GM12892 (cell line): ENCODE data around the gene TIMM17B.

ENCODE experiments used
- DNase-seq: peaks from one replicate; pipeline ENCODE4 v3.0.0; 2011; ENCODE audit not compliant: insufficient read length
- FAIRE-seq: peaks from 2 replicates; lab custom pipeline; 2011; peaks lifted over from hg19 to GRCh38; lab: Jason Lieb, UNC
- POLR2A ChIP-seq: IDR thresholded peaks from 2 replicates; pipeline ENCODE4 v1.6.1; 2011; ENCODE audit warnings: low read depth, low read length, control low read depth
- POLR2AphosphoS5 ChIP-seq: IDR thresholded peaks from 2 replicates; pipeline ENCODE4 v1.6.1; 2011; ENCODE audit warnings: low read depth, low read length, control low read depth
- TAF1 ChIP-seq: IDR thresholded peaks from 2 replicates; pipeline ENCODE4 v1.6.1; 2011; ENCODE audit warnings: low read depth, mild to moderate bottlenecking, control low read depth, low read length, borderline replicate concordance

Gene TIMM17B

DNA sequence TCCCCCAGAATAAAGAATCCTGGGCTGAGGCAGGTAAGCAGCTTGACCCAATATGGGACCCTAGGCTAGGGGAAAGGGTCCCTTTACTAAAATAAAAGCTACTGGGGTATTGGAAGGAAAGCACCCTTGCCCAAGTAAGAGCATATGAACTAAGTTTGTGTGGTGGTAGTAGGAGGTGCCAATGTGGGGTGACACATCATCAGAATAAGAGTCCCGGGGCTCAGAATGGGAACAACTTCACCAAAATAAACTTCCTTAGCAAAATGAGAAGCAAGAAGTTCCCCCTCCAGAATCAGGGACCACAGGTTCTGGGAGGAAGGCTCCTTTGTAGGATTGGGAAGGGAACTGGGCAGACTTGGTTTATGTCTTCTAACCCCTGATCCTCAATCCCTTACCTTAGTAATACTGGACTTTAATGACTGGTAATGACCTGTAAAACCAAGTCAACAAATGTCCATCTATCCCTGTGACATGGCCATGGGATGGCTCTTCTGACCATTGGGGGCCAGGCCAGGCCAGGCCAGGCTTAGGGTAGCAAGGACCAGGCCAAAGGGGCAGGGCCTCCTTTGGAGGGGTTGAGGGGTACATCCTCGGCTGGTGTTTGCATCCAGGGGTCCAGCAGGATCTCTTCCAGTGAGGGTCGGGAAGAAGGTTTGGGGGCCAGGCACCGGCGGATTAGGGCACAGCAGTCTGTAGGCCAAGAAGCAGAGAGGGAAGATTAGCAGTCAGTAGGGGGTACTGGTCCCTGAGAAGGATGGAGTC, 16.2 kb upstream of the TIMM17B start:
- TF ChIP-seq POLR2AphosphoS5 = no peak
- no peak for TF ChIP-seq POLR2A
- TF ChIP-seq TAF1 = no peak
- no peak for DNase-seq
- no peak for FAIRE-seq

DNA sequence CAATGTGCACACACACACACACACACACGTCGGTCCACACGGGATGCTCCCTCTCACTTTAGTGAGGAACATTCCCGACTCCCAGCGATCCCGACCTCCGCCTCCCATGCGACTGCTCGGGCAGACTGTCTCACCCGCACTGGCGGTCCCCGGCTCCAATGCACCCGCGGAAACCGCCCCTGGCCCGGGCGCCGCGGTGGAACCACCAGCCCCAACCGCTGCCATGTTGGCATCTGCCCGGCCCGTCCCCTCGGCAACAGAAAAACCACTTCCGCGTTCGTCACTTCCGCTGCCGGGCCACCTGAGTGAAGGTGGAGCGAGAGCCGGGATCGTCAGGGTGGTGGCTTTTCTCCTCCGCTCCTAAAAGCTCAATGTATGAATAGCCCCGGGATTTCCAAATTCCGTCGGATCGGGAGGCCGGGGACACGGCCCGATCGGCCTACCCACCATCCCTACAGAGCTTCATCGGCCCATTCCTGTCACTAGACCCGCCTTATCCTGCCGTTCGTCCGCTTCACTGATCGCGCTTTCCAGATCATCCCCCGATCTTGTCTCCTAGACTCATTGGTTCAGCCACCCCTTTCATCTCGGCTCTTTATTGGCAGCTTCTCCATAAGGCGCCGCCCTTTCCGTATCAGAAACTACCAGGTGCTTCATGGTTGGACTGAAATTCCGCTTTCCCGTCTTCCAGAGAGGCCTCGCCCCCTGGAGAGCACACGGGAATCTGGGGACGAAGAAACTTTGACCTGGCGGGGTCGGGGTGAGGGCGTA, 14.0 kb upstream of the TIMM17B start, which contains the start of gene SLC35A2:
Gene SLC35A2 (minus strand): TSS at position 235 of the 771 bp plus-strand sequence. CDS start 10 bp downstream, at position 225.
- TF ChIP-seq TAF1 = 0 out of 2 replicates have a peak, but pooled peaks have one; percentile 6
- peak; percentile 87; the same call in 1 of the 2 replicates for TF ChIP-seq POLR2AphosphoS5
- TF ChIP-seq POLR2A = peak; percentile 71
- DNase-seq = peak; percentile 75
- peak; percentile 87 for FAIRE-seq

DNA sequence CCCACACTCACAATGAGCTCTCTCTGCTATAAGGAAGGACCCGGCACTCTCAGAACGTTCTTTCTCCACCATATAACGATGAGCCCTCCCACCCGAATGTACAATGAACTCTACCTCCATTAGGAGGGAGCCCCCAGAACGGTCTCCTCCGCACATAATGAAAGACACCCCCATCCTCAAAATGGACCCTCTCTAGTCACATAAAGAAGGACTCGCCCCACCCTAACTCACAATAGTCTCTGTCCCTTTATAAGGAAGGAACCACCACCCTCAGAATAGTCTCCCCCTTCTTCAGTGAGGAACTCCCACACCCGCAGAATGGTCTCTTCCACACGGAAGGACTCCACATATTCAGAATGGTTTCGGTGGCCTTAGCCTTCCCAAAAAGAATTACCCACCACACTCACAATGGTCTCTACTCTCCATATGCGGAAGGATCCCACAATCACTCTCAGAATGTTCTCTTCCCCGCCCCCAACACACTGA, 13.4 kb upstream of the TIMM17B start:
- no peak for DNase-seq
- peak; percentile 78 for FAIRE-seq
- no peak for TF ChIP-seq POLR2AphosphoS5
- no peak for TF ChIP-seq TAF1
- TF ChIP-seq POLR2A = no peak

DNA sequence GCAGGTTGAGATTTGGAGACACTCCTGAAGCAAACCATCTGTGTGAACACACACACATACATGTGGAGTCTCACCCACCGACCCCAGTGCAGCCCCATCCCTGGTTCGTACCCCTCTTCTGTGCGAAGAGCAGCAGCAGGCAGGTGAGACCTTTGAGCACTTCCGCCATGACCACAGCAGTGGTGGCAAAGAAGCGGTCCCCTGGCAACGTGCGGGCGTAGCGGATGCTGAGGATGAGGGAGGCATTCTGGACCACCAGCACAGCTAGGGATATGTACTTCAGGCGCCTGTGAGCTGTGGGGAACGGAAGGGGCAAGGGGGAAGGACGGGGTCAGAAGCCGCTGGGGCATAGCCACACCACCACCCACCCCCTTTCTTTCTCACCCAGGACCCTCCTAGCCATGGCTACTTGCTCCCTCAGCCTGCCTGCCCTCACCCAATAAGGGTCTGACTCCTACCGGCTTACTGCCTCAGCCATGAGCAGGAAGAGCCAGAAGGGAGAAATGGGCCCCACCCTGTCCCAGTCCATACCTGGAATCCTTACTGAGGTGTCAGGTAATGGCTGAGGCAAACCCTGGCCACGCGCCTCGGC, 12.2 kb upstream of the TIMM17B start:
- TF ChIP-seq POLR2A = no peak
- peak; percentile 31; the same call in 1 of the 2 replicates for TF ChIP-seq POLR2AphosphoS5
- FAIRE-seq = no peak
- no peak for DNase-seq

DNA sequence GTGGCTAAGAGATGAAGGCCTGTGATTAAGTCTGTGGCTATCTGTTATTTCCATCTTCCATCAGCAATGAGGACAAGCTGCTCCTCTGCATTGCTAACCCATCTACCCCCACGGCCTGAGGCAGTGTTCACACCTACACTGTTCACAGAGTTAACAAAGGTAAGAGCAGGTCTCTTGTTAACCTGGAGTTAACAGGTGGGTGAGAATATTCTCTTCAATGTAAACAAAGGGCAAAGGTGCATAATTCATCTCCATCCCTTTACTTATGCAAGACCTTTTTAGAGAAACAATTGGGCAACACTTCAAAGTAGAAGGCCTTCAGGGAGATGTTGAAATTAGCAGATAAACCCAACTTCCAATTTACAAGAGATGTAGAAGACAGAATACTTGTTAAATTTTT, 11.0 kb upstream of the TIMM17B start:
- FAIRE-seq (no peak), DNase-seq (no peak)
- no peak for TF ChIP-seq POLR2A
- TF ChIP-seq POLR2AphosphoS5 = no peak
- TF ChIP-seq TAF1 = no peak

DNA sequence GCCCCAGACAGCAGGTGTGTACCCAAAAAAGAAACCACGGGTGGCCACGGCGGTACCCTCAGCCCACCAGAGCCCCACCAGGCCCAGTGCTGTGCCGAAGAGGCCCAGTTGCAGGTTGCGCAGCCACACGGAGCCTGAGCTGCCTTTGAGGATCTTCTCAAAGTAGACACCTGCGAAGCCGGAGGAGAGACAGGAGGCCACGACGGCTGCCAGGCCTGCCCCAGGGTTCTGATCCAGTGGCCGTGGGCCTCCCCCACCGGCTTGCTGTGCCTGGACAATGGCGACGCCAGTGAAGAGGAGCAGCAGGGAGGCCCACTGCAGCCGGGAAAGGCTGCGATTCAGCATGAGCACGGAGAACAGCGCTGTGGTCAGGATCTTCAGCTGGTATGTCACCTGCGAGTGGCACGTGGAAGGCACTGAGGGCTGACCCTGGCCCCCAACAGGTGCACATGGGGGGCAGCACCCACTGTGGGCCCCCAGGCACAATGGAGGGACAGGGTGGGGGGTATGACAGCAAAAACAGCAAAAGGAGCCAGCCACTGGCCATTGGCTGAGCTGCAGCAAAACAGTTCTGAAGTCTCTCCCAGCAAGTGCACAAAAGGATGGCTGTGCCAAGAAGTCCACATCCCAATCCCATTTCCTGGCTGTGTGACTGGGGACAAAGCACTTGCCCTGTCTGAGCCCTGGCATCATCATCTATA, 7.7 kb upstream of the TIMM17B start:
- FAIRE-seq = no peak

DNA sequence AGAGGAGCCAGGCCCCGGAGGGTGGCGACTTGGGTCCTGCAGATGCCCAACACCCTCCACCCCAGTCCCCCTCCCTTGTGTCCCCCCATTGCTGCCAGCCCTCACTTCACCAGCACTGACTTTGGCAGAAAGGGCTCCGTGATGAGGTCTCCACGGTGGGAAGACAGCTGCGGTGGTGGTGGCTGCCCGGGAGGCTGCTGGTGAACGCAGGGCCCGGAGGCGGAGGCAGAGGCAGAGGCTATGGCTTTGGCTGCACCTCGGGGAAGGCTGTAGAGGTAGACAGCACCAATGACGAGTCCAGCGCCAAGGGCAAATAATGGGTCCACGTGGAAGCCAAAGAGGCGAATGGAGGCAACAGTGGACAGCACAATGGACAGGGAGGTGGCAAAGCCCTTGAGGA, 7.1 kb upstream of the TIMM17B start:
- TF ChIP-seq TAF1 (no peak), POLR2AphosphoS5 (no peak)

More for the DNA sequence above, 7.7 kb upstream of the TIMM17B start:
- DNase-seq = no peak
- no peak for TF ChIP-seq TAF1
- no peak for TF ChIP-seq POLR2A
- no peak for TF ChIP-seq POLR2AphosphoS5

DNA sequence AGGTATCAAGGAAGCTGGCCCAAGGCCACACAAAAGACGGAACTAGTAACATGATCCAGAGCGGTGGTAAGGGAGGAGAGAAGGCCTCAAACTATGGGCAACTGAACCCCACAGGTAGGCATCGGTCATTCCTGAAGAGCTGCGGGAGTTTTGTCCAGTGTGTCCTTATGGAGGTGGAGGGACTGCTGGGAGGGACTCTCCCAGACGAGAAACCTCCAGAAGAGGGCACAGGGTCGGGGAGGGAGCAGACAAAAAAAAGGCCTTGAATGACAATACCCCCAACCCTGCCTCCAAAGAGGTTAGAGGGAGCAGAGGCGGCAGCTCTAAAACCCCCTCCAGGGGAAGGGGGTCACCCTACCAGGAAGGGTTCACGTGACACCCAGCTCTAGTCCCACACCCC, 6.6 kb upstream of the TIMM17B start:
- no peak for DNase-seq
- FAIRE-seq = no peak
- TF ChIP-seq TAF1 (no peak), POLR2A (no peak), POLR2AphosphoS5 (no peak)

More for the DNA sequence above, 7.1 kb upstream of the TIMM17B start:
- FAIRE-seq (no peak), DNase-seq (no peak)

DNA sequence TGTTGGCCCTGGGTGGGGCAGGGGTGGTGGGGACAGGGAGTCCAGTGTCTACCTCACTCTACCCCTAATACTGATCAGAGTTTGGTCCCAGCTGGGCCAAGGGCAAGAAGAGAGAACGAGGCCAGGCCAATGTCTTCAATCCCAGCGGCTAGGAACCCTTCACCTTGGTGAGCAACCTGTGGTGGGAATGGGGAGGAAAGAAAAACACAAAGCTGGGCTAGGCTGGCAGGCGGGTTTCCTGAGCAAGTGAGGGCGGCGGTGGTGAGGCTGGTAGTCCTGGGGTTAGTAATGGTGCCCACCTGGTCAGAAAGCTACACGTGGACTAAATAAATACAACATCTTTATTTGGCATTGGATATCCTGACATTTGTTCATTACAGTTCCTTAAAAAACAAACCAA, 5.7 kb upstream of the TIMM17B start:
- FAIRE-seq (no peak), DNase-seq (no peak)
- TF ChIP-seq TAF1 (no peak), POLR2AphosphoS5 (no peak), POLR2A (no peak)

DNA sequence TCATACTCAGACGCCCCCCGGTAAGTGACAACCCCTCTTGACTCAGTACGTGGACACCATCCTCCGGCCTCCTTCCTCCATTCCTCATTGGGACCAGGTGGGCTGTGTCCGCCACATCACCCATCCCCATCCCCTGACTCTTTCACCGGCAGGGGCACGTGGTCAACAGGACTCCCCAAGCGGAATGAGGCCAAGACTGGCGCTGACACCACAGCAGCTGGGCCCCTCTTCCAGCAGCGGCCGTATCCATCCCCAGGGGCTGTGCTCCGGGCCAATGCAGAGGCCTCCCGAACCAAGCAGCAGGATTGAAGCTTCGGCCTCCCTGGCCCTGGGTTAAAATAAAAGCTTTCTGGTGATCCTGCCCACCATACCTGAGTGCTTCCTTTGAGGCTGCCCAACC, 5.2 kb upstream of the TIMM17B start:
- TF ChIP-seq TAF1 (no peak), POLR2AphosphoS5 (no peak), POLR2A (no peak)
- FAIRE-seq (no peak), DNase-seq (no peak)
